HepG2 (cell line): ENCODE measurements around the gene TNS1. TPM values are rescaled to one million over a fixed set of nuclear protein-coding genes. Genes with fewer than 3 reads are reported as not detected.

ENCODE experiments used
- BATF2 ChIP-seq: sonication (generic); formaldehyde crosslinking; IDR thresholded peaks from 2 replicates; pipeline ENCODE4 v1.8.0; 2022; ENCODE audit warnings: mild to moderate bottlenecking, missing genetic modification reagents, moderate library complexity
- BRCA1 ChIP-seq: sonication (generic); formaldehyde crosslinking; IDR thresholded peaks from 2 replicates; pipeline ENCODE4 v1.4.0; 2020; ENCODE audit warnings: missing genetic modification reagents
- CBX2 ChIP-seq, 2 experiments: fragments of 200-600 bp in 1 of 2; sonication (generic); formaldehyde crosslinking in 1 of 2; IDR thresholded peaks; 2 replicates each; pipeline versions ENCODE4 v1.7.0 to v1.8.1; 2018 to 2022; ENCODE audit warnings: low read depth in 2 of 2, low read length in 1 of 2, mild to moderate bottlenecking in 1 of 2, missing genetic modification reagents in 1 of 2
- GABPB1 ChIP-seq: IDR thresholded peaks from 2 replicates; pipeline ENCODE4 v1.6.1; 2016; ENCODE audit warnings: mild to moderate bottlenecking, missing genetic modification reagents, moderate library complexity, missing compliant biosample characterization
- HNRNPL ChIP-seq: fragments of 200-400 bp; formaldehyde crosslinking; IDR thresholded peaks from 2 replicates; pipeline ENCODE4 v1.6.1; 2017; ENCODE audit warnings: mild to moderate bottlenecking, low read depth, low read length
- IKZF1 ChIP-seq: fragments of 450-650 bp; IDR thresholded peaks from 2 replicates; pipeline ENCODE4 v1.7.1; 2016
- MYNN ChIP-seq: sonication (generic); formaldehyde crosslinking; IDR thresholded peaks from 2 replicates; pipeline ENCODE4 v1.4.0; 2020; ENCODE audit warnings: mild to moderate bottlenecking, low read depth, missing genetic modification reagents
- MYPOP ChIP-seq: sonication (generic); formaldehyde crosslinking; IDR thresholded peaks from 2 replicates; pipeline ENCODE4 v1.8.1; 2023; ENCODE audit warnings: mild to moderate bottlenecking, moderate library complexity, missing genetic modification reagents
- PTBP1 ChIP-seq: fragments of 200-400 bp; formaldehyde crosslinking; IDR thresholded peaks from 2 replicates; pipeline ENCODE4 v1.6.1; 2018; ENCODE audit warnings: low read length, low read depth; ENCODE audit not compliant: poor library complexity, severe bottlenecking
- RARA ChIP-seq: IDR thresholded peaks from 2 replicates; pipeline ENCODE4 v1.6.1; 2016; ENCODE audit warnings: missing genetic modification reagents, missing compliant biosample characterization
- RCOR2 ChIP-seq: IDR thresholded peaks from 2 replicates; pipeline ENCODE4 v1.6.1; 2016; ENCODE audit warnings: missing biosample characterization, missing genetic modification reagents
- SIX1 ChIP-seq: sonication (generic); formaldehyde crosslinking; IDR thresholded peaks from 2 replicates; pipeline ENCODE4 v1.4.0; 2020; ENCODE audit warnings: missing genetic modification reagents, borderline replicate concordance
- SMARCC2 ChIP-seq: fragments of 450-650 bp; IDR thresholded peaks from 2 replicates; pipeline ENCODE4 v1.6.1; 2017; ENCODE audit warnings: antibody characterized with exemption, mild to moderate bottlenecking
- SMARCE1 ChIP-seq: fragments of 450-650 bp; IDR thresholded peaks from 2 replicates; pipeline ENCODE4 v1.6.1; 2017; ENCODE audit warnings: borderline replicate concordance
- SYNCRIP ChIP-seq: fragments of 200-400 bp; formaldehyde crosslinking; IDR thresholded peaks from 2 replicates; pipeline ENCODE4 v1.6.1; 2018; ENCODE audit warnings: mild to moderate bottlenecking, low read depth, low read length; ENCODE audit not compliant: insufficient read depth
- YEATS4 ChIP-seq: sonication (generic); formaldehyde crosslinking; IDR thresholded peaks from 2 replicates; pipeline ENCODE4 v1.4.0; 2020; ENCODE audit warnings: missing genetic modification reagents, borderline replicate concordance
- ZBTB1 ChIP-seq: sonication (generic); formaldehyde crosslinking; IDR thresholded peaks from 2 replicates; pipeline ENCODE4 v1.4.0; 2020; ENCODE audit warnings: missing genetic modification reagents, borderline replicate concordance
- ZBTB37 ChIP-seq: sonication (generic); formaldehyde crosslinking; IDR thresholded peaks from 2 replicates; pipeline ENCODE4 v1.4.0; 2020; ENCODE audit warnings: mild to moderate bottlenecking, missing genetic modification reagents
- ZC3H13 ChIP-seq: sonication (generic); formaldehyde crosslinking; IDR thresholded peaks from 2 replicates; pipeline ENCODE4 v1.8.1; 2023; ENCODE audit warnings: mild to moderate bottlenecking, missing genetic modification reagents, moderate library complexity
- ZFP37 ChIP-seq: sonication (generic); formaldehyde crosslinking; IDR thresholded peaks from 2 replicates; pipeline ENCODE4 v1.4.0; 2020; ENCODE audit warnings: missing genetic modification reagents, borderline replicate concordance
- ZMAT3 ChIP-seq: sonication (generic); formaldehyde crosslinking; conservative IDR thresholded peaks from 2 replicates; pipeline ENCODE4 v1.7.0; 2021; ENCODE audit warnings: missing genetic modification reagents
- ZNF17 ChIP-seq: sonication (generic); formaldehyde crosslinking; IDR thresholded peaks from 2 replicates; pipeline ENCODE4 v1.5.0; 2020; ENCODE audit warnings: mild to moderate bottlenecking, missing genetic modification reagents
- ZNF460 ChIP-seq: sonication (generic); formaldehyde crosslinking; IDR thresholded peaks from 2 replicates; pipeline ENCODE4 v1.5.1; 2020; ENCODE audit warnings: missing genetic modification reagents, mild to moderate bottlenecking, borderline replicate concordance
- ZNF510 ChIP-seq: sonication (generic); formaldehyde crosslinking; IDR thresholded peaks from 2 replicates; pipeline ENCODE4 v1.4.0; 2020; ENCODE audit warnings: low read depth, mild to moderate bottlenecking, missing genetic modification reagents
- ZNF629 ChIP-seq: sonication (generic); formaldehyde crosslinking; conservative IDR thresholded peaks from 2 replicates; pipeline ENCODE4 v1.5.0; 2020; ENCODE audit warnings: missing genetic modification reagents
- ZSCAN30 ChIP-seq: sonication (generic); formaldehyde crosslinking; IDR thresholded peaks from 2 replicates; pipeline ENCODE4 v1.5.0; 2020; ENCODE audit warnings: mild to moderate bottlenecking, missing genetic modification reagents
- ZXDC ChIP-seq: sonication (generic); formaldehyde crosslinking; IDR thresholded peaks from 2 replicates; pipeline ENCODE4 v1.5.0; 2020; ENCODE audit warnings: mild to moderate bottlenecking, missing genetic modification reagents
- polyA plus RNA-seq, 8 experiments: library from polyadenylated mRNA; depleted of rRNA in 3 of 8; stranded (reverse) in 7 of 8; unstranded in 1 of 8; fragments of >200 nt; fragmentation: Illumina TruSeq in 4 of 8; extraction: Trizol in 4 of 8; gene quantifications; 2 replicates each; pipeline versions ENCODE4 v1.2.1 to v1.2.3, GENCODE V29; 2011 to 2016; ENCODE audit warnings: low read depth in 4 of 8, missing spikeins in 1 of 8, mixed read lengths in 1 of 8; ENCODE audit not compliant: insufficient read depth in 1 of 8
- total RNA-seq, 5 experiments: library from RNA; depleted of rRNA; stranded (reverse); fragments of >200 nt; fragmentation: Illumina TruSeq; extraction: Trizol; gene quantifications; 2 replicates each; pipeline ENCODE4 v1.2.3, GENCODE V29; 2016; ENCODE audit warnings: low read depth in 1 of 5

Gene TNS1
- total and polyA plus RNA-seq, 2 of the 13 experiments (the other 11 are each of a cell fraction or from before 2014, with no cell fraction given): 1.9 to 118 TPM

GRCh38 chr2:217789736-217790181 lies 213.0 kb downstream of the TNS1 start (continued):
- no peak for TF ChIP-seq SMARCC2
- 0 out of 2 replicates have a peak, but pooled peaks have one; percentile 2 for TF ChIP-seq YEATS4 (CRISPR knock-in tag)
- no peak for TF ChIP-seq BRCA1 (CRISPR knock-in tag)
- TF ChIP-seq ZC3H13 (CRISPR knock-in tag): peak; percentile 62; the same call in 1 of the 2 replicates
- TF ChIP-seq HNRNPL: no peak
- peak; percentile 93; the same call in 1 of the 2 replicates for TF ChIP-seq ZNF510
- no peak for TF ChIP-seq ZFP37 (CRISPR knock-in tag)
- TF ChIP-seq SYNCRIP: no peak
- no peak for TF ChIP-seq MYPOP (CRISPR knock-in tag)
- no peak for TF ChIP-seq ZNF17
- TF ChIP-seq ZXDC (CRISPR knock-in tag): no peak
- TF ChIP-seq GABPB1 (CRISPR knock-in tag): no peak
- TF ChIP-seq ZMAT3 (CRISPR knock-in tag): no peak; the same call in 1 of the 2 replicates
- TF ChIP-seq MYNN (CRISPR knock-in tag): no peak
- TF ChIP-seq IKZF1: no peak
- TF ChIP-seq SIX1 (CRISPR knock-in tag): no peak
- TF ChIP-seq BATF2 (CRISPR knock-in tag): no peak
- no peak for TF ChIP-seq CBX2 (IDR thresholded peaks at IDR 0.05; ENCODE audit: low read depth, low read length)
- TF ChIP-seq CBX2 (CRISPR knock-in tag; IDR thresholded peaks at IDR 0.05; ENCODE audit: low read depth): no peak
- TF ChIP-seq ZSCAN30 (CRISPR knock-in tag): no peak
- TF ChIP-seq ZNF460 (CRISPR knock-in tag): no peak
- no peak for TF ChIP-seq RARA (CRISPR knock-in tag)
- no peak for TF ChIP-seq ZBTB1 (CRISPR knock-in tag)
- TF ChIP-seq RCOR2 (CRISPR knock-in tag): no peak
- no peak for TF ChIP-seq PTBP1
- TF ChIP-seq ZBTB37: no peak
- TF ChIP-seq ZNF629 (CRISPR knock-in tag): no peak
- TF ChIP-seq SMARCE1: no peak
